Activated CD8-positive, alpha-beta memory T cell treated with anti-CD3 and anti-CD28 coated beads, Interleukin-2, amount 50 U/mL, for 48 hours (primary cell): Measurements from ENCODE around the gene SMG6.

Source experiments
- DNase-seq: peaks from one replicate; pipeline ENCODE4 v3.0.0-alpha.2; 2020

The SMG6 gene

GRCh38 chr17:2093349-2093748 is 210.2 kb downstream of the SMG6 start:
- no peak for DNase-seq

- DNase-seq: no peak
Measured at GRCh38 chr17:2092253-2092652, 211.3 kb downstream of the SMG6 start.

- DNase-seq: no peak
Measured at GRCh38 chr17:2090804-2091534, 212.6 kb downstream of the SMG6 start.

- no peak for DNase-seq
Measured at GRCh38 chr17:2090210-2090641, 213.4 kb downstream of the SMG6 start.

- DNase-seq: no peak
Measured at GRCh38 chr17:2089021-2089422, 214.6 kb downstream of the SMG6 start.

GRCh38 chr17:2087597-2088211 is 215.9 kb downstream of the SMG6 start:
- DNase-seq: no peak

- no peak for DNase-seq
Measured at GRCh38 chr17:2086306-2086705, 217.3 kb downstream of the SMG6 start.

- no peak for DNase-seq
Measured at GRCh38 chr17:2085648-2085949, 218.0 kb downstream of the SMG6 start.

GRCh38 chr17:2084766-2085647 is 218.6 kb downstream of the SMG6 start:
- no peak for DNase-seq

- DNase-seq: no peak
Measured at GRCh38 chr17:2084036-2084765, 219.4 kb downstream of the SMG6 start.

GRCh38 chr17:2083613-2084035 is 220.0 kb downstream of the SMG6 start:
- DNase-seq: no peak

GRCh38 chr17:2082003-2082781 is 221.4 kb downstream of the SMG6 start:
- no peak for DNase-seq

- no peak for DNase-seq
Measured at GRCh38 chr17:2081564-2081963, 222.0 kb downstream of the SMG6 start.

GRCh38 chr17:2077040-2077439 is 226.5 kb downstream of the SMG6 start:
- no peak for DNase-seq

GRCh38 chr17:2076087-2076984 is 227.2 kb downstream of the SMG6 start:
- no peak for DNase-seq

- no peak for DNase-seq
Measured at GRCh38 chr17:2075336-2076086, 228.1 kb downstream of the SMG6 start.

GRCh38 chr17:2074919-2075318 is 228.7 kb downstream of the SMG6 start:
- no peak for DNase-seq

GRCh38 chr17:2071455-2072281 is 231.9 kb downstream of the SMG6 start:
- DNase-seq: no peak

- DNase-seq: no peak
Measured at GRCh38 chr17:2071024-2071385, 232.6 kb downstream of the SMG6 start.
